WI38 (cell line): ENCODE results near the gene SCG2.

Experiments
- H3K4me3 ChIP-seq: 2 replicates; pipeline ENCODE4 v1.5.1; 2011; ENCODE audit warnings: low read depth, mild to moderate bottlenecking, control low read depth, low read length
- TF ChIP-seq, protein P1 (sequence below): IDR thresholded peaks from 2 replicates; pipeline ENCODE4 v1.5.1; 2012; ENCODE audit warnings: low read depth, mild to moderate bottlenecking, control low read depth, low read length

The SCG2 gene

GRCh38 chr2:223642506-223642905, 40.3 kb upstream of the SCG2 start:
- TF ChIP-seq, protein P1, sequence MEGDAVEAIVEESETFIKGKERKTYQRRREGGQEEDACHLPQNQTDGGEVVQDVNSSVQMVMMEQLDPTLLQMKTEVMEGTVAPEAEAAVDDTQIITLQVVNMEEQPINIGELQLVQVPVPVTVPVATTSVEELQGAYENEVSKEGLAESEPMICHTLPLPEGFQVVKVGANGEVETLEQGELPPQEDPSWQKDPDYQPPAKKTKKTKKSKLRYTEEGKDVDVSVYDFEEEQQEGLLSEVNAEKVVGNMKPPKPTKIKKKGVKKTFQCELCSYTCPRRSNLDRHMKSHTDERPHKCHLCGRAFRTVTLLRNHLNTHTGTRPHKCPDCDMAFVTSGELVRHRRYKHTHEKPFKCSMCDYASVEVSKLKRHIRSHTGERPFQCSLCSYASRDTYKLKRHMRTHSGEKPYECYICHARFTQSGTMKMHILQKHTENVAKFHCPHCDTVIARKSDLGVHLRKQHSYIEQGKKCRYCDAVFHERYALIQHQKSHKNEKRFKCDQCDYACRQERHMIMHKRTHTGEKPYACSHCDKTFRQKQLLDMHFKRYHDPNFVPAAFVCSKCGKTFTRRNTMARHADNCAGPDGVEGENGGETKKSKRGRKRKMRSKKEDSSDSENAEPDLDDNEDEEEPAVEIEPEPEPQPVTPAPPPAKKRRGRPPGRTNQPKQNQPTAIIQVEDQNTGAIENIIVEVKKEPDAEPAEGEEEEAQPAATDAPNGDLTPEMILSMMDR = no peak
- no peak overlapping the region for H3K4me3 ChIP-seq

DNA sequence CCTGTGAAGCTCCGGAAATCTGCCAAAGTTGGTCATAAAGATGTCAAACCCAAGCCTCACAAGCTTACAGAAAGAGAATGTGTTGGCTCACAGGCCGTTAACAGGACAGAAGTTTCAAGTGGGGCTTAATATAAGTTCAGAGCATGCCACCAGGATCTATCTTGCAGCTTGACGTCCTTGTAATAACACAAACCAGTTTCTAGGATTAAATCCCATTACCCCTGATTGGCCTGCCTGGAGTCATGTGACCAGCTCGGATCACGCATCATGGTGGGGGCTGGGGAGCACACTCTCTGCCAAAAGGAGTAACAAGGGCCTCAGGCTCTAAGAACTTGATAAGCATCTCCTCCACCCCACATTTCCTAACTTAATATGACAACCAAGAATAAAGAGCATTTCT, 38.9 kb upstream of the SCG2 start:
- no peak overlapping the region for H3K4me3 ChIP-seq
- TF ChIP-seq, protein P1 = no peak

DNA sequence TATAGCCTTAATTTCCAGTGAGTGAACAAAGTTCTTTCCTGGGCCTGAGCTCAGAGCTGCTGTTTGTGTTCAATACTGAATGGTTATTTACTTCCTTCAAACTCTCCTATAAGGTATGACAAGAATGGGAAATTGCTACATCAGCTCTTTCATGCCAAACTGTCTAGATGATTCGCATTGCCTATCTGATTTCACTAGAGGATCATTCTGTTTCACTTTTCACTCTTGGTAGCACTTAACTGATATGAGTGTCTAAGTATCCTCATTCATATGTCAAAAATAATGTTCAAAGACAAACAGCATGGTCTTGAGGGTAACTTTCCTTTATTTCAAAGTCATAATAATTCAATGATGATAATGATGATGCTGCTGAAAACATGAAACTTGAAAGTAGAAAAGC, 32.9 kb upstream of the SCG2 start:
- TF ChIP-seq, protein P1 = no peak
- H3K4me3 ChIP-seq = no peak overlapping the region

GRCh38 chr2:223634238-223634637, 32.1 kb upstream of the SCG2 start:
- TF ChIP-seq, protein P1 = no peak
- H3K4me3 ChIP-seq = no peak overlapping the region

- H3K4me3 ChIP-seq = no peak overlapping the region
- TF ChIP-seq, protein P1 = no peak
Observed at GRCh38 chr2:223633656-223634055, 31.5 kb upstream of the SCG2 start.

GRCh38 chr2:223632826-223633225, 30.7 kb upstream of the SCG2 start:
- H3K4me3 ChIP-seq = no peak overlapping the region
- TF ChIP-seq, protein P1 = no peak

DNA sequence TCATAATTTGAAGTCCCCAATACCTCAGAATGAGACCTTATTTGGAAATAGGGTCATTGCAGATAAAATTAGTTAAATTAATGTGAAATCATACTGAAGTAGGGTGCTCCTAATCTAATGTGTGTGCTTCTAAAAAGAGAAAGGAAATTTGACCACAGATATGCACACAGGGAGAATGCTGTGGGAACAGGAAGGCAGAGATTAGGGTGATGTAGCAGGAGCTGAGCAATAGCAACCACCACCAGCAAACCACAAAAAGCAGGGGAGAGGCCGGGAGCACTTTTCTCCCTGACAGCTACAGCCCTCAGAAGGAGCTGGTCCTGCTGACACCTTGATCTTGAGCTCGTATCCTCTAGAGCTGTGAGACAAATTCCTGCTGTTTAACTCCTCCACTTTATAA, 24.6 kb upstream of the SCG2 start:
- TF ChIP-seq, protein P1 = no peak
- H3K4me3 ChIP-seq = no peak overlapping the region
